Loucy (cell line): ENCODE data around the gene SPATA21.
"Not testable (repeated sequence)": the region's sequence is repeated elsewhere in the genome, so short reads cannot be mapped to it uniquely, and the experiment has no call there.

Experiments
- H2AFZ ChIP-seq: fragments of 200-600 bp; sonication (generic); 2 replicates; pipeline ENCODE4 v1.6.0; 2016; ENCODE audit warnings: antibody characterized with exemption, mild to moderate bottlenecking, low read length, moderate library complexity
- H3F3A ChIP-seq: fragments of 200-600 bp; 2 replicates; pipeline ENCODE4 v1.6.0; 2016; ENCODE audit warnings: antibody characterized with exemption, low read depth, mild to moderate bottlenecking
- H3K27me3 ChIP-seq: fragments of 200-600 bp; sonication (generic); 2 replicates; pipeline ENCODE4 v1.6.1; 2014; ENCODE audit warnings: low read length, mild to moderate bottlenecking; ENCODE audit not compliant: insufficient read depth, poor library complexity, severe bottlenecking
- H3K36me3 ChIP-seq: fragments of 200-600 bp; sonication (generic); 2 replicates; pipeline ENCODE4 v1.6.1; 2016; ENCODE audit warnings: low read length; ENCODE audit not compliant: insufficient read depth
- H3K4me1 ChIP-seq: fragments of 200-600 bp; sonication (generic); 2 replicates; pipeline ENCODE4 v1.5.1; 2014; ENCODE audit warnings: low read length, mild to moderate bottlenecking; ENCODE audit not compliant: insufficient read depth, poor library complexity, severe bottlenecking
- H3K4me2 ChIP-seq: fragments of 200-600 bp; sonication (generic); 2 replicates; pipeline ENCODE4 v1.6.0; 2014; ENCODE audit warnings: antibody characterized with exemption, low read length, low read depth, mild to moderate bottlenecking; ENCODE audit not compliant: poor library complexity, severe bottlenecking
- H3K4me3 ChIP-seq: fragments of 200-600 bp; sonication (generic); 2 replicates; pipeline ENCODE4 v1.5.1; 2014; ENCODE audit warnings: low read length, mild to moderate bottlenecking, mixed read lengths; ENCODE audit not compliant: poor library complexity, severe bottlenecking
- H3K79me2 ChIP-seq: fragments of 200-600 bp; sonication (generic); 2 replicates; pipeline ENCODE4 v1.6.1; 2014; ENCODE audit warnings: low read length; ENCODE audit not compliant: insufficient read depth
- H3K9ac ChIP-seq: fragments of 200-600 bp; sonication (generic); 2 replicates; pipeline ENCODE4 v1.6.0; 2014; ENCODE audit warnings: mild to moderate bottlenecking, low read depth, low read length, moderate library complexity; ENCODE audit not compliant: poor library complexity, severe bottlenecking
- H3K9me2 ChIP-seq: fragments of 200-600 bp; sonication (generic); replicated peaks from 2 replicates; pipeline ENCODE4 v1.6.1; 2016; ENCODE audit warnings: low read depth, low read length, mixed read lengths
- H3K9me3 ChIP-seq: fragments of 200-600 bp; sonication (generic); 2 replicates; pipeline ENCODE4 v1.6.1; 2014; ENCODE audit warnings: mild to moderate bottlenecking, antibody characterized with exemption, low read length, low read depth; ENCODE audit not compliant: insufficient read depth
- H4K20me1 ChIP-seq: fragments of 200-600 bp; sonication (generic); 2 replicates; pipeline ENCODE4 v1.6.0; 2014; ENCODE audit warnings: antibody characterized with exemption, low read length, mild to moderate bottlenecking; ENCODE audit not compliant: insufficient read depth, poor library complexity, severe bottlenecking
- EZH2phosphoT487 ChIP-seq: fragments of 200-600 bp; IDR thresholded peaks from 2 replicates; pipeline ENCODE4 v1.6.1; 2018; ENCODE audit warnings: antibody characterized with exemption, mild to moderate bottlenecking, moderate library complexity, borderline replicate concordance
- TF ChIP-seq, protein P1 (sequence below): fragments of 200-600 bp; sonication (generic); conservative IDR thresholded peaks from 2 replicates; pipeline ENCODE4 v1.5.1; 2014; ENCODE audit warnings: mild to moderate bottlenecking, antibody characterized with exemption, low read length

Gene SPATA21

GRCh38 chr1:16474891-16475290, 37.7 kb upstream of the SPATA21 start:
- not testable (repeated sequence) for H4K20me1 ChIP-seq, H3K79me2 ChIP-seq, H3K36me3 ChIP-seq, H3K9me2 ChIP-seq, H3F3A ChIP-seq, H3K27me3 ChIP-seq, H3K4me3 ChIP-seq, H3K4me1 ChIP-seq, H3K9ac ChIP-seq, H3K4me2 ChIP-seq, H3K9me3 ChIP-seq, H2AFZ ChIP-seq
- TF ChIP-seq, protein P1, sequence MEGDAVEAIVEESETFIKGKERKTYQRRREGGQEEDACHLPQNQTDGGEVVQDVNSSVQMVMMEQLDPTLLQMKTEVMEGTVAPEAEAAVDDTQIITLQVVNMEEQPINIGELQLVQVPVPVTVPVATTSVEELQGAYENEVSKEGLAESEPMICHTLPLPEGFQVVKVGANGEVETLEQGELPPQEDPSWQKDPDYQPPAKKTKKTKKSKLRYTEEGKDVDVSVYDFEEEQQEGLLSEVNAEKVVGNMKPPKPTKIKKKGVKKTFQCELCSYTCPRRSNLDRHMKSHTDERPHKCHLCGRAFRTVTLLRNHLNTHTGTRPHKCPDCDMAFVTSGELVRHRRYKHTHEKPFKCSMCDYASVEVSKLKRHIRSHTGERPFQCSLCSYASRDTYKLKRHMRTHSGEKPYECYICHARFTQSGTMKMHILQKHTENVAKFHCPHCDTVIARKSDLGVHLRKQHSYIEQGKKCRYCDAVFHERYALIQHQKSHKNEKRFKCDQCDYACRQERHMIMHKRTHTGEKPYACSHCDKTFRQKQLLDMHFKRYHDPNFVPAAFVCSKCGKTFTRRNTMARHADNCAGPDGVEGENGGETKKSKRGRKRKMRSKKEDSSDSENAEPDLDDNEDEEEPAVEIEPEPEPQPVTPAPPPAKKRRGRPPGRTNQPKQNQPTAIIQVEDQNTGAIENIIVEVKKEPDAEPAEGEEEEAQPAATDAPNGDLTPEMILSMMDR = peak; percentile 46

DNA sequence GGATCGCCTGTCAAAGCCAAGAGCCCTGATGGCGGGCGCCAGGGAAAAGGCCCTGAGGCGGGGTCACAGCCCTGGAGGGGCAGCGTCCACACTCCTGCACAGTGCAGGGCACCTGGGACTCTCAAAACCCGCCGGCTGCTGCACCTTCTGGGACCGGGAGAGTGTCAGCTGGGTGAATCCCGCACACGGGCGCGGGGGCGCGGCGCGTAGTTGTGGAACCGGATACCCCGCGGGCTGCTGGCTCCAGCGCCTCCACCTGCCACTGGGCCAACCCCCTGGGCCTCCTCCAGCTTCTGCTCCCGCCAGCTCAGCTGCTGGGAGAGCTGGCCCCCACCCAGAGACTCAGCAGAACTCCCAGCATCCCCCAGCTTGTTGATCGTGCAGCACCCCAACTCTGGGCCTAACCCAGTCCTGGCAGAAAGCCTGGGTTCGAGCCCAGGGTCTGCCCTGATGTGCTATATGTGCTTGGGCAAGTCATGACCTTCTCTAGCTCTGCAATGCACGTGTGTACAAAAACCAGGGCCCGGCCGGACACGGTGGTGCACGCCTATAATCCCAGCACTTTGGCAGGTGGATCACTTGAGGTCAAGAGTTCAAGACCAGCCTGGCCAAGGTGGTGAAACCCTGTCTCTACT, 37.1 kb upstream of the SPATA21 start:
- no peak for TF ChIP-seq EZH2phosphoT487
- TF ChIP-seq, protein P1 = no peak
- Histone ChIP-seq H3K36me3 (no peaks in the 10 kb centered on the region), H4K20me1 (no peaks in the 10 kb centered on the region), H3K27me3 (no peaks in the 10 kb centered on the region), H3K79me2 (no peaks in the 10 kb centered on the region), H3F3A (no peaks in the 10 kb centered on the region), H3K9me3 (no peaks in the 10 kb centered on the region), H2AFZ (no peak overlapping the region), H3K4me1 (no peaks in the 10 kb centered on the region), H3K4me3 (no peak overlapping the region), H3K4me2 (no peak overlapping the region), H3K9ac (no peak overlapping the region), H3K9me2 (no peaks in the 10 kb centered on the region)

- no peaks in the 10 kb centered on the region for H3F3A ChIP-seq
- no peaks in the 10 kb centered on the region for H3K27me3 ChIP-seq
- no peak overlapping the region for H3K4me2 ChIP-seq
- H3K36me3 ChIP-seq = no peaks in the 10 kb centered on the region
- no peak overlapping the region for H3K4me3 ChIP-seq
- no peaks in the 10 kb centered on the region for H3K9me2 ChIP-seq
- H3K9me3 ChIP-seq = no peaks in the 10 kb centered on the region
- H3K9ac ChIP-seq = no peak overlapping the region
- no peaks in the 10 kb centered on the region for H4K20me1 ChIP-seq
- no peak overlapping the region for H2AFZ ChIP-seq
- TF ChIP-seq EZH2phosphoT487 = no peak
- TF ChIP-seq, protein P1 = no peak
- H3K4me1 ChIP-seq = no peaks in the 10 kb centered on the region
- no peaks in the 10 kb centered on the region for H3K79me2 ChIP-seq
Measured at GRCh38 chr1:16468558-16468957, 31.3 kb upstream of the SPATA21 start.
